Measurements from ENCODE around the gene TCTA. TPM values are rescaled to one million over a fixed set of nuclear protein-coding genes. Genes with fewer than 3 reads are reported as not detected.

The TCTA gene
- total RNA-seq, 1 experiment from 2014 or later, result 12.0 TPM

- CTCF ChIA-PET, result no interaction called here
- DNase-seq (ENCODE audit: low spot score), result no peak
- Histone ChIP-seq H3K9me3 (ENCODE audit: low read depth, low read length, poor library complexity, severe bottlenecking) (no peaks in the 10 kb centered on the region), H3K27ac (ENCODE audit: low read depth, low read length, poor library complexity, severe bottlenecking) (no peak overlapping the region), H3K36me3 (ENCODE audit: insufficient read depth, low read length, poor library complexity, severe bottlenecking) (no peaks in the 10 kb centered on the region), H3K4me3 (ENCODE audit: low read depth, low read length, poor library complexity, severe bottlenecking) (no peak overlapping the region), H3K27me3 (replicated peaks; ENCODE audit: insufficient read depth, low read depth, low read length, poor library complexity) (no peaks in the 10 kb centered on the region), H3K4me1 (ENCODE audit: insufficient read depth, low read length, poor library complexity, severe bottlenecking) (no peaks in the 10 kb centered on the region)
- intact Hi-C loops (cut with micrococcal nuclease; ENCODE audit: unreplicated experiment), result no loop called here
- TF ChIP-seq CTCF (conservative IDR thresholded peaks at IDR 0.05; ENCODE audit: low read depth, low read length), result no peak
- TF ChIP-seq EZH2 (IDR thresholded peaks at IDR 0.05; ENCODE audit: borderline replicate concordance, low read depth, low read length, poor library complexity, severe bottlenecking), result no peak
- POLR2A ChIA-PET (ENCODE audit: low non-redundant PET), result no interaction called here
- no TSS peak for BruUV-seq (replicated peaks)
These were observed 9.7 kb downstream of the TCTA start for GRCh38 chr3:49421890-49422378.

- H3K4me1 ChIP-seq (ENCODE audit: insufficient read depth, low read length, poor library complexity, severe bottlenecking), result no peaks in the 10 kb centered on the region
- no TSS peak for BruUV-seq (replicated peaks)
- H3K27ac ChIP-seq (ENCODE audit: low read depth, low read length, poor library complexity, severe bottlenecking), result no peak within 1 kb of the TSS
- no peaks in the 10 kb centered on the region for H3K36me3 ChIP-seq (ENCODE audit: insufficient read depth, low read length, poor library complexity, severe bottlenecking)
- H3K4me3 ChIP-seq (ENCODE audit: low read depth, low read length, poor library complexity, severe bottlenecking), result no peak within 1 kb of the TSS
- intact Hi-C loops (cut with micrococcal nuclease; ENCODE audit: unreplicated experiment), result no loop called here
- no peaks in the 10 kb centered on the region for H3K27me3 ChIP-seq (replicated peaks; ENCODE audit: insufficient read depth, low read depth, low read length, poor library complexity)
- POLR2A ChIA-PET (ENCODE audit: low non-redundant PET), result no interaction called here
- TF ChIP-seq EZH2 (IDR thresholded peaks at IDR 0.05; ENCODE audit: borderline replicate concordance, low read depth, low read length, poor library complexity, severe bottlenecking) (no peak), CTCF (conservative IDR thresholded peaks at IDR 0.05; ENCODE audit: low read depth, low read length) (no peak)
- H3K9me3 ChIP-seq (ENCODE audit: low read depth, low read length, poor library complexity, severe bottlenecking), result no peaks in the 10 kb centered on the region
- no peak for DNase-seq (ENCODE audit: low spot score)
- CTCF ChIA-PET, result no interaction called here
These were observed 10.4 kb downstream of the TCTA start, which contains the start of gene AMT for GRCh38 chr3:49422379-49423248. Gene AMT, minus strand, starts transcription at chr3:49422473. Its CDS starts 23 bp downstream, at chr3:49422450.

GRCh38 chr3:49424816-49425215 lies 12.6 kb downstream of the TCTA start:
- no peaks in the 10 kb centered on the region for H3K36me3 ChIP-seq (ENCODE audit: insufficient read depth, low read length, poor library complexity, severe bottlenecking)
- no TSS peak for BruUV-seq (replicated peaks)
- DNase-seq (ENCODE audit: low spot score), result no peak
- no peaks in the 10 kb centered on the region for H3K4me1 ChIP-seq (ENCODE audit: insufficient read depth, low read length, poor library complexity, severe bottlenecking)
- no peaks in the 10 kb centered on the region for H3K9me3 ChIP-seq (ENCODE audit: low read depth, low read length, poor library complexity, severe bottlenecking)
- TF ChIP-seq EZH2 (IDR thresholded peaks at IDR 0.05; ENCODE audit: borderline replicate concordance, low read depth, low read length, poor library complexity, severe bottlenecking) (no peak), CTCF (conservative IDR thresholded peaks at IDR 0.05; ENCODE audit: low read depth, low read length) (no peak)
- no peak overlapping the region for H3K4me3 ChIP-seq (ENCODE audit: low read depth, low read length, poor library complexity, severe bottlenecking)
- POLR2A ChIA-PET (ENCODE audit: low non-redundant PET), result no interaction called here
- intact Hi-C loops (cut with micrococcal nuclease; ENCODE audit: unreplicated experiment), result no loop called here
- CTCF ChIA-PET, result no interaction called here
- no peak overlapping the region for H3K27ac ChIP-seq (ENCODE audit: low read depth, low read length, poor library complexity, severe bottlenecking)
- H3K27me3 ChIP-seq (replicated peaks; ENCODE audit: insufficient read depth, low read depth, low read length, poor library complexity), result no peaks in the 10 kb centered on the region
